22Rv1 (cell line): ENCODE data around the gene ISM1.
A peak's percentile ranks its signal among the peaks of the same experiment; 100 is the strongest.

Experiments
- H3K27ac ChIP-seq: fragments of 450-650 bp; 2 replicates; pipeline ENCODE4 v1.5.1; 2017
- CTCF ChIP-seq: fragments of 450-650 bp; IDR thresholded peaks from 2 replicates; pipeline ENCODE4 v1.5.1; 2017; ENCODE audit warnings: mild to moderate bottlenecking
- ZFX ChIP-seq: fragments of 450-650 bp; IDR thresholded peaks from 2 replicates; pipeline ENCODE4 v1.6.1; 2017; ENCODE audit warnings: antibody characterized with exemption, borderline replicate concordance

Gene ISM1

GRCh38 chr20:13317439-13317838 lies 96.4 kb downstream of the ISM1 start:
- H3K27ac ChIP-seq = no peak overlapping the region
- TF ChIP-seq ZFX = no peak
- no peak for TF ChIP-seq CTCF

GRCh38 chr20:13318871-13319521 lies 97.9 kb downstream of the ISM1 start:
- H3K27ac ChIP-seq = no peak overlapping the region
- no peak for TF ChIP-seq CTCF
- TF ChIP-seq ZFX = no peak

GRCh38 chr20:13320702-13321101 lies 99.6 kb downstream of the ISM1 start:
- H3K27ac ChIP-seq = no peak overlapping the region
- TF ChIP-seq ZFX (no peak), CTCF (no peak)

GRCh38 chr20:13321416-13321815 lies 100.3 kb downstream of the ISM1 start:
- no peak overlapping the region for H3K27ac ChIP-seq
- TF ChIP-seq ZFX = no peak
- no peak for TF ChIP-seq CTCF

GRCh38 chr20:13322198-13322597 lies 101.1 kb downstream of the ISM1 start:
- no peak overlapping the region for H3K27ac ChIP-seq
- no peak for TF ChIP-seq CTCF
- no peak for TF ChIP-seq ZFX

- TF ChIP-seq ZFX = no peak
- no peak for TF ChIP-seq CTCF
- H3K27ac ChIP-seq = no peak overlapping the region
These were observed 101.5 kb downstream of the ISM1 start for GRCh38 chr20:13322621-13323020.

- H3K27ac ChIP-seq = no peak overlapping the region
- TF ChIP-seq ZFX (no peak), CTCF (peak; percentile 44)
These were observed 104.0 kb downstream of the ISM1 start for GRCh38 chr20:13325033-13325432.
